T-helper 2 cell (primary cell): Measurements from ENCODE around the gene FHAD1.
A peak's percentile ranks its signal among the peaks of the same experiment; 100 is the strongest.

ENCODE experiments used
- DNase-seq, 5 experiments: peaks; one replicate each; pipeline versions ENCODE4 v3.0.0 to v3.0.0-alpha.2; 2012 to 2022

The FHAD1 gene

DNA sequence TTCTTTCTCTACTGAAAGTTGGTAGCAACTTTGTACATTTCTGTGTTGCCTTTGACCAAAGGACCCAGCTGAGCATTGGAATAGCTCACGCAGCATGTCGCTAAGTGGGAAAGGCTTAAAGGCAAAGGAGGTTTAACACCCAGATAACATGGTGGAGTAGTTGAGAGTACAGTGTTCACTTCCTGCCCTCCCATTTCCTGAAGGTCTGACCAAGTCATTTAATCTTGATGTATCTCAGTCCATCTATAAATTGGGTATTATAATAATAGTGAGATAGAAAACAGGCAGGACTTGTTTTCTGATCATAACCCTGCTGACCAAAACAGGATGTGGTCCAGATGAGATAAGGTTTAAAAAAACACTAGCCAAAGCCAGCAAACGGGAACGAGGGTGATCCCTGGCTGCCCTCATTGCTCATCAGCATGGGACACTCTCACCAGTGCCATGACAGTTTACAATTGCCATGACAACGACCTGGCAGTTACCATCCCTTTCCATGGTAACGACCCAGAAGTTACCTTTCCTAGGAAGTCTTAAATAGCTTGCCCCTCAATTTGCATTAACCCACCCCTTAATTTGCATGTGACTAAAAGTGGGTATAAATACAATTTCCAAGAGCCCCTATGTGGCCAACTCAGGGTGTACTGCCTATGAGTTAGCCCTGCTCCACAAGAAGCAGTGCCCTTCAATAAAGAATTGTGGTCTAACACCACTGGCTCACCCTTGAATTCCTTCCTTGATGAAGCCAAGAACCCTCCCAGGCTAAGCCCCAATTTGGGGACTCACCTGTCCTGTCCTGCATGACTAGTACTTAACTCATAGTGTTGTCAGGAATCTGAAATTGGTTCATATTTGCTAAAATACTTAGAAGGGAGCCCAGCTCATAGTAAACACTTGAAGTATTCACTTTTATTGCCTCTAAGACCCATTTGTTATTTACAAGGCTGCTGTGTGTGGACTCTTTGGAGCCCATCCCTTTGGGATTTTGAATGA is 28.4 kb upstream of the FHAD1 start:
- peak in 1 of 5 experiments; percentile 56 for DNase-seq

DNA sequence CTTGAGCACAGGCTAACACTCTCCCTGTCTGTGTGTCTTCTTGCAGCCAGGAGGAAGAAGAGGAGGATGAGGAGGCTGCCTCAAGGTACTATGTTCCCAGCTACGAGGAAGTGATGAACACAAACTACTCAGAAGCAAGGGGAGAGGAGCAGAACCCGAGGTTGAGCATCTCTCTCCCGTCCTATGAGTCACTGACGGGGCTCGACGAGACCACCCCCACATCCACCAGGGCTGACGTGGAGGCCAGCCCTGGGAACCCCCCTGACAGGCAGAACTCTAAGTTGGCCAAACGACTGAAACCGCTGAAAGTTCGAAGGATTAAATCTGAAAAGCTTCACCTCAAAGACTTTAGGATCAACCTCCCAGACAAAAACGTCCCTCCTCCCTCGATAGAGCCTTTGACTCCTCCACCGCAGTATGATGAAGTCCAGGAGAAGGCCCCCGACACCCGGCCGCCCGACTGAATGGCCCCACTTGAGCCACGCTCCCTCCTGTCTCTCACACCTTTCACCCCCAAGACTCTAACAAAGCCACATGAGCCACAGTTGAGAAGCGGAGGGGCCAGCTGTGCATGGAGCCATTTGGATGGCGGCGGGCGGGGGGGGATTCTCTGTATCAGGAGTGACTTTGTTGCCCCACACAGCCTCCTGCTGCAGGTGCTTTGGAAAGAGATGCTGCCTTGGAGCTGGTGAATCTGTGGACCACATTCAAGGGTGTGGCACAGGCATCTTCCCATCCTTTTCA is 27.6 kb upstream of the FHAD1 start:
- DNase-seq, result no peak

DNA sequence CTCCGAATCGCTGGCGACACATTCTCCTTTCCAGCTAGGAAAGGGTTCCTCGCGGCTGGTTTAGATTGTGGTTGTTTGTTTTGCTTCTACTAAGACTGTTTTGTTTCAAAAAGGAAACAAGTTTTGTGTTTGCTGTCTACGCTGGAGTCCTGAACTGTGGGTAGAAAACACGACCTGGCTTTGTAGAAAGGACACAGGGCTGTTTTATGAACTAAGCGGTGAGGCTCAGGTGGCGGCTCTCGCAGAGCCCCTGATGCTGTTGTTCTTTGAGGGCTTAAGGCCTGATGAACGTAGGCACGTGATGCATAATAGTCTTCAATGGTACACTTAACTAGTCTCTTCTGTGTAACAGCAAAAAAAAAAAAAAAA is 27.0 kb upstream of the FHAD1 start:
- no peak for DNase-seq

DNA sequence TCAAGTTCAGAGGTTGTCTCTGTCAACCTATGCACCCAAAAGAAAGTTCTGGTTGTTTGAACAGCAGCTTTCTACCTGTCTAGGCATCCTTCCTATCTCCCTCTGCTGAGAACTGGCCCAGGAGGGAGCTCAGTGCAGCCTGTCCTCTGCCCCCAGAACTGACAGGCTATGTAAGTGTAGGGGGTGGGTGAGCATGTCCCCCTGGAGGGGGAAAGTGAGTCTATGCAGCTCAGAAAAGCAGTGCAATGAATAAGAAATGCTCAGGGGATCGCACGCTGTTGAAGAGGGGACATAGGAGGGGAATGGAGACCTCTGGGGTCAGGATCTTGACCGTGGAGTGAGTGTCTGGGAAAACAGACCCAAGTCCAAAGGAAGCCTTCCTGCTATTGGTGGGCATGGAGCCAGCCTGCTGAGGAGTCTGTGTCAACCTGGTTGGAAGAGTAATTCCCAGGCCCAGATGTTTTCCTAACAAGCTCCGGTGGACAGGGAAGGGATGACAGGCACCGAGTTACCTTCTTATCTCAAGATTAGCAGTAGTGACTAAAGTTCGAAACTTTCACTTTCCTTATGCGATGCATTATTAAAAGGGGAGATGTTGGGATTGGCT is 26.1 kb upstream of the FHAD1 start:
- DNase-seq, result no peak

DNA sequence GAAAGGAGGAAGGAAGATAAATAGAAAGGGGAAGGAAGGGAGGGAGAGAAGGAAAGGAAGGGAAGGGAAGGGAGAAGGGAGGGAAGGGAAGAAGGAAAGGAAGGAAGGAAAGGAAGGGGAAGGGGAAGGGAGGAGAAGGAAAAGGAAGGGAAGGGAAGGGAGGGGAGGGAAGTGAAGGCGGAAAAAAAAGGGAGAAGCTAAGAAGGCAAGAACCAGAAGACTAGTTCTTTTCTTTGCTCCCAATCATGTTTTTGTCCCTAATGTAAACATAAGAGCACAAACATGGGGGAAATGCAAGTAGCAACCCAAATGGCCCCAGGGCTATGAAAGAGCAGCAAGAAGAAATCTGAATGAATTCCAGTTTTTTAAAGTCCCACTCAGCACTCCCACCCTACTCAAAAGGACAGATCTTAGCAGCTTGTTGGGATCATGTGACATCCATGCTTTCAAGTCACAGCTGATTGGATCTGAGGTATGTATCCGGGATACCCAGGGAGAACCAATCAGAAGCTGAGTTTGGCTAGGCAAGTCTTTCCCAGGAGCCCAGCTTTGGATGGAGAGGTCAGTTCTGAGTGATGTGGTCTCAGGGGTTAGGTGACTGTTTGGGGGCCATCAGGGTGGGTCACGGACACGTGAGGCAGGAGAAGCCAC is 24.2 kb upstream of the FHAD1 start:
- no peak for DNase-seq

DNA sequence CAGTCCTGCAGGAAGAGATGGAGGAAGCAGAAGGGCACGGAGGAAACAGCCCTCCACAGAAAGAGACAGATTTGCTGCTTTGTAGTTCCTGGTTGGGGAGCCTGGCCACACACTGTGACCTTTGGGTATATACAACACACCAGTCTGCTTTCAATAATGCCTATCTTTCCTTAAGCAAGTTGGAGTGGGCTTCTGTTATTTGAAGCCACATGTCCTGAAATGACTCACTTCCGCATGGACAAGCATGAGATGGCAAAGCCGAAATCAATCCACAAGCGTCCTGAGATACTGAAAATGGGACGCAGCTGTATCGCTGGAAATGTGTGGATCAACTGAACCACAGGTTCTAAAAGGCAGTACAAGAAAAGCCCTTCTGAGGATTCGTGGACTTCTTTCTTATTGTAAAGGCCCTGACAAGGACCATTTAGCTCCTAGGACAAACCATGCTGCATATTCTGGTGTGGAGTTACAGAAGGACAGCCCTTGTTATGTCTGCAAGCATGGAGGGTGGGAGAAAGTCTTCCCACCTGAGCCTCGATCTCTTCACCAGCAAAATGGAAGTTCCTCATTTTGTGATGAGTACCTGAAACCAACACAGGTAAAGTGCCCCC is 22.7 kb upstream of the FHAD1 start:
- DNase-seq, result no peak

DNA sequence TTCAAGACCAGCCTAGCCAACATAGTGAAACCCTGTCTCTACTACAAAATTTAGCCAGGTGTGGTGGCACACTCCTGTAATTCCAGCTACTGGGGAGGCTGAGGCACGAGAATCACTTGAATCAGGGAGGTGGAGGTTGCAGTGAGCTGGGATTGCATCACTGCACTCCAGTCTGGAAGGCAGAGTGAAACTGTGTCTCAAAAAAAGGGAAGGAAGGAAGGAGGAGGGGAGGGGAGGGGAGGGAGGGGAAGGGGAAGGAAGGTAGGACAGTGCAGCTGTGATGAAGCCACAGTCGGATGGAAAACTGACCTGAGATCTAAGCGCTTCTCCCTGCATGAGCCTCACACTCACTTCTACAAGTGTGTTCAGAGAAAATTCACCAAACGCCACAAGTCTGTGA is 22.0 kb upstream of the FHAD1 start:
- no peak for DNase-seq

DNA sequence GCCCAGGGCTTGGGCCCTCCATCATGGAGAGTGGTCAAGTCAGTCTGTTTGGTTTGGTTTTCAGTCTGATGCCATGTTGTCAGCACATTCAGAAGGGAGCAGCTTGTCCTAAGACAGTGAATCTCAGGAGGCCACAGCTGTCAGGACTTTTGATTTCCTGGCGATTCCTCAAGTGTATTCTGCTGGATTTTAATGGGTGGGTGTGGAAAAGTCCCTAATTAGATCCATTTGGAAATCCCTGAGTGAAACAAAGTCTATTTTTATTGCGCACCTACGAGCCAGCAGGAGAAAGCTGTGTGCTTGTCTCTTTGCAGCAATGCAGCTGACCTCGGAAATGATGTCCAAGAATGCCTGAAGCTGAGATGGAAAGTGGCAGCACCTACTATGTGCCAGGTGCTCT is 21.6 kb upstream of the FHAD1 start:
- no peak for DNase-seq

DNA sequence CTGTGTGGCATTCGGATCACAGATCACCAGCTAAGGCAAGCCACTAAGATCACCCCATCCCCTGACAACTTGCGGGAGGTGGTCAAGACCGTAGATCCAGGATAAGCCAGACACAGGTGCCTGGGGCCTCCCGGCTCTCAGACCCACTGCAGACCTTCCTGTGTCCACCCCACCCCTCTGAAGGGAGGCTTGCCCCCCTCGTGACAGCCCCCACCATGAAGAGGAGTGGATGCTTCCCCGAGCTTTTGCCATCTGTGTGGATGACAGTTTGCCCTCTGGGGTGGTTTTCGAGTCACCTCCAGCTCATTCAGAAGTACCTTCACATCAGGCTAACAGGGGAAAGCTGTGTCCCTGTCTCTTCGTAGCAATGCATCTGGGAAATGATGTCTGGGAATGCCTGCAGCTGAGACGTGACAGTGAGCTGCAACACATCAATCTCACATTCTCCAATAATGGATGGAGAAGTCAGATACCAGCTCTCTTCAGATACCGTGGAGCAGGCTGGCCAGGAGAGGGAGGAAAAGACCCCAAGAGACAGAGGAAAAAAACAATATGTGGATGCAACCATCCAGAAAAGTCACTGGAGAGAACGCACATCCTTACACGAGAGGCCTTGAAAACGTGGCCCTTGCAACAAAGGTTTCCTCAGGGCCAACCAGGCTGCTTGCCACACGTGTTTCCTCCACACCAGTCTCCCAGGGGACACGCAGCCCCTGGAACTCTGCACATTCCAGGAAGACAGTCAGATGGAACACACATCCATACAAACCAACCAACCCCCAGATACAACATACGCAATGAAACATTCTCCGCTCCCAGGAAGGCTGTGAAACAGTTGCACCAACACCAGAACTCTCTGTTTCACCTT is 20.4 kb upstream of the FHAD1 start:
- DNase-seq, result no peak

DNA sequence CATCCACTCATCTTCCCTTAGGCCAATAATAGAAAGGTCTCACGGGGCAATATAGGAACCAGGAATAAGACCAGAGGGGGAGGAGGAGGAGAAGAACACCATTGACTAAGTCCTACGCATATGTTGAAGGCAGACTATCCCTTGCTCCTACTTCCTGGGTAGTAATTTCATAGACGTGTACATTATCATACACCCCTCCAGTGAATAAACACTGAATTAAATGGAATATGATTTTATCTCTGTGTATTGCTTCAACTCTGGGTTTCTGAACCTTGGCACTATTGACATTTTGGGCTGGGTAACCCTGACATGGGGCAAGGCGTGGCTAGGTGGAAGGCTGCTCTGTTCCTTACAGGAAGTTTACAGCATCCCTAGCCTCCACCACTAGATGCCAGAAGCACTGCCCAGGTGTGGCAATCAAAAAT is 17.3 kb upstream of the FHAD1 start:
- no peak for DNase-seq

DNA sequence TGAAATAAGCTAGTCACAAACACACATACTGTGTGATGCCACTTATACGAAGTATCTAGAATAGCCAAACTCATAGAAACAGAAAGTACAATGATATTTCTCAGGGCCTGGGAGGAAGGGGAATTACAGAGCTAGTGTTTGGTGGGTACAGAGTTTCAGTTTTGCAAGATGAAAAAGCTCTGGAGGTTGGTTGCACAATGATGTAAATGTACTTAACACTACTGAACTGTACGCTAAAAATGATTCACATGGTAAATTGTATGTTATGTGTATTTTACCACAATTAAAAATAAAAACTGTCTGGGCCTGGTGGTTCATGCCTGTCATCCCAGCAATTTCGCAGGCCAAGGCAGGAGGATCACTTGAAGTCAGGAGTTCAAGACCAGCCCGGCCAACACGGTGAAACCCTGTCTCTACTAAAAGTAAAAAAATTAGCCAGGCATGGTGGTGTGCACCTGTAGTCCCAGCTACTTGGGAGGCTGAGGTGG is 15.3 kb upstream of the FHAD1 start:
- peak in 1 of 5 experiments; percentile 91 for DNase-seq

DNA sequence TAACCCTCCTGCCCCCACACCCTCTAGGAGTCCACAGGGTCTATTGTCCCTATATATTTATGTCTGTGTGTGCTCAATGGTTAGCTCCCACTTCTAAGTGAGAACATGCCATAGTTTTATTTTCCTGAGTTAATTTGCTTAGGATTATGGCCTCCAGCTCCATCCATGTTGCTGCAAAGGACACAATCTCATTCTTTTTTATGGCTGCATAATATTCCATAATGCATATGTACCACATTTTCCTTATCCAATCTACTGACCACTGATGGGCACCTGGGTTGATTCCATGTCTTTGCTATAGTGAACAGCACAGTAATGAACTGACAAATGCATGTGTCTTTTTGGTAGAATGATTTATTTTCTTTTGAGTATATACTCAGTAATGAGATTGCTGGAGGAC is 13.3 kb upstream of the FHAD1 start:
- no peak for DNase-seq

DNA sequence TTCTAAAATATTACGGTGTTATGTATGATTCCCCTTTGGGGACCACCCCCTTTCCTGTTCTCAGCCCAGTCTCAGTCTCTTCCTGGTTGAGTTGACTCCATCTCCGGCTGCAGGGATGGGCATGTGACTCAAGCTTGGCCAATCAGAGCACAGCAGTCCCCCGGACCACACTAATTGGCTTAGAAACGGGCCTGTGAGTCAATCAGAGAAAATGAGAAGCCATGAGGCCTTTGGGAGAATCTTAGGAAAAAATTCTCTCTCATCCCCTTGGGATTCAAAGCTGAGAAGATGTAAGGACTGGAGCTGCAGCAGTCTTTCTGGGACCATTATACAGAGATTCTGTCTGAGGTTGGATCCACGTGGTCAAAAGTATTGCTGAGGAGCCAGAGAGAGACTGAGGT is 10.7 kb upstream of the FHAD1 start:
- DNase-seq, result no peak

DNA sequence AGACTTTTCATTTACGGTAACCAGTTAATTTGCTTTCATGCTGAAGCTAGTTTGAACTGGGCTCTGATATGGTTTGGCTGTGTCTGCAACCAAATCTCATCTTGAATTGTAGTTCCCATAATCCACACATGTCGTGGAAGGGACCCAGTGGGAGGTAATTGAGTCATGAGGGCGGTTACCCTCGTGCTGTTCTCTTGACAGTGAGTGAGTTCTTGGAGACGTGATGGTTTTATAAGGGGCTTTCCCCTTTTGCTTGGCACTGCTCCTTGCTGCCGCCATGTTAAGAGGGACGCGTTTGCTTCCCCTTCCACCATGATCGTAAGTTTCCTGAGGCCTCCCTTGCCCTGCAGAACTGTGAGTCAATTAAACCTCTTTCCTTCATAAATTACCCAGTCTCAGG is 10.3 kb upstream of the FHAD1 start:
- no peak for DNase-seq

DNA sequence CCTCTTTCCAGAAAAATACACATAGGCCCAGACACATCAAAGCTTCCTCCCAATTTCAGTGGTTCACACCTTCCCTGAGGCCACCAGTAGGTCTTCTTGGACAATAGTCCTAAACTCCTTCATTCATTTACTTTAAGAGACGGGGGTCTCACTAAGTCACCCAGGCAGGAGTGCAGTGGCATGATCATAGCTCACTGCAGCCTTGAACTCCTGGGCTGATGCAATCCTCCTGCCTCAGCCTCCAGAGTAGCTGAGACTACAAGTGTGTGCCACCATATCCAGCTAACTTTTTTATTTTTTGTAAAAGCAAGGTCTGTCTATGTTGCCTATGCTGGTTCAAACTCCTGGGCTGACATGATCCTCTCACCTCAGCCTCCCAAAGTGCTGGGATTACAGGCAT is 8.2 kb upstream of the FHAD1 start:
- no peak for DNase-seq

DNA sequence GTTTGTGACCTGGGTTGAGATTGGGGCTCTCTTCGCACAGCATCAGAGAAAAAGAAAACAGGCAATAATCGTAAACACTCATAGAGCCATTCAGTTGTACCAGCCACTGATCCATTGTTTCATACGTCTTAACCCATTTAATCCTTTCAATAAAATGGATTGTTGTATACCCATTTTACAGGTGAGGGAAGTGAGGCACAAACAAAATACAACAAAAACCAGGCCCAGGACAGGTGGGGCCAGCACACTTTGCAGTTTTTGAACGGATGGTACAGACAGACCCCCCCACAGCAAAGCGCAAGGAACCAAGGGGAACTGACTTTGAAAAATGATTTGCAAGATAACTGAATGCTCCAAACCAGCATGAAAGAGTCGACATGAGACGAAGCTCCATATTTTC is 4.3 kb upstream of the FHAD1 start:
- DNase-seq, result no peak

DNA sequence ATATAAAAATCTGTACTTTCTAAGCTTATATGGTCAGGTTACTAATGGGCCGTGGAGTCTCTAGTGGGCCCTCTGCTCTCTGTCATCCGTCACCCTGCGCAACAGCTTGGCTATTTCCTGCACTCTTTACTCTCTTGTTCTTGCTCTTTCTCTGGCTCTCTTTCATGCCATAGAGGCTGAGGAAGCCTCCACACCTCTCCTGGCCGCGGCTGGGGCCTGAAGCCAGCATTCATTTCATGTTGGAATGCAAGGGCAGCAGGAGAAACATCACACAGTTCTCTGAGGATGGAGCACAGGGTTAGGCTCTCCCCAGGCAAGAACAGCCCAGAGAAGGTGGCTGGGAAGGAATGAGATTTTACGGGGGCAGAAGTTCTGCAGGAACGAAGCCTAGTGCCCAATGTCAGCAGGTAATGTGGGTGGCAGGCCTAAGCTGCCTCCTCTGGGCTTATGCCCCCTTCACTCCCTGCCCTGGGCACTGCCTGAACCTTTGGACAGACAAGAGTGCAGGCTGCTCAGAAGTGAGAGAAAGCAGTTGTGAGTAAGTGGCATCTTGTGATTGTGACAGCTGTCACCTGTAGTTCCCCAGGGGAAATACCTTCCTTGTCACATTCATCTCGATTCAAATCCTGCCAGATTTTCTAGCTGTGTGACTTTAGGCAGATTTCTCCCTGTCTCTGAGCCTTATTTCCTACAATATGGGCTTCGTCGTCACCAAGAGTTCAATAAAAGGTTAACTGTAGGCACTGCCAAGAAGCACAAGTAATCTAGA is 3.6 kb upstream of the FHAD1 start:
- DNase-seq, result no peak

DNA sequence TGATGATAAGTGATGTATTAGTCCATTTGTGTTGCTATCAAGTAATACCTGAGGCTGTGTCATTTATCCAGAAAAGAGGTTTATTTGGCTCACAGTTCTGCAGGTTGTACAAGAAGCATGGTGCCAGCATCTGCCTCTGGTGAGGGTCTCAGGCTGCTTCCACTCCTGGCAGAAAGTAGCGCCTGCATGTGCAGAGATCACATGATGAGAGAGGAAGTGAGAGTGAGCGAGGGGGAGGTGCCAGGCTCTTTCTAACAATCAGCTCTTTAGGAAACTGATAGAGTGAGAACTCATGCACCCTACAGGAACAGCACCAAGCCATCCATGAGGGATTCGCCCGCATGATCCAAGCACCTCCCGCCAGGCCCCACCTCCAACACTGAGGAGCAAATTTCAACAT is 2.2 kb upstream of the FHAD1 start:
- no peak for DNase-seq

DNA sequence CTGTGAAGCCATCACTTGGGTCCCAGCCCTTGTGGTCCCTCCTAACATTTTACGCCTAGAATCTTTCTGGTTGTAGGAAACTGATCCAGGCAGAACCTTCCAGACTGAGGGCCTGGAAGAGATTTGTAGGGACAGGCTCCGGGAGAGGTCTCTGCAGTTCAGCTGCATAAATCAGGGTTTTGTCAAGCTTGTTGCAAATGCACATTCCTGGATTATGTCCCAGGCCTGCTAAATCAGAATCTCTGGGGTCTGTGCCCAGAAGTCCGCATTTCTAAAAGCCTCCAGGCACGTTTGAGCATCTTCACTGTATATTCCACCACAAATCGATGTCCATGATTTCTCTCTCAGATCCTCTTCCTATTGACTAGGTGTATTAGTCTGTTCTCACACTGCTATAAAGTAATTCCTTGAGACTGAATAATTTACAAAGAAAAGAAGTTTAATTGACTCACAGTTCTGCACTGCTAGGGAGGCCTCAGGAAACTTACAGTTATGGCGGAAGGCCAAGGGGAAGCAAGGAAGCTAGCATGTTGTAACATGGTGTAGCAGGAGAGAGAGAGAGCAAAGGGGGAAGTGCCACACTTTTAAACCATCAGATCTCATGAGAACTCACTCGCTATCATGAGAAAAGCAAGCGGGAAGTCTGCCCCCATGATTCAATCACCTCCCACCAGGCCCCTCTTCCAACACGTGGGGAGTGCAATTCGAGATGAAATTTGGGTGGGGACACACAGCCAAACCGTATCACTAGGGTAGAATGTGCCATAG is 1.2 kb upstream of the FHAD1 start:
- no peak for DNase-seq

DNA sequence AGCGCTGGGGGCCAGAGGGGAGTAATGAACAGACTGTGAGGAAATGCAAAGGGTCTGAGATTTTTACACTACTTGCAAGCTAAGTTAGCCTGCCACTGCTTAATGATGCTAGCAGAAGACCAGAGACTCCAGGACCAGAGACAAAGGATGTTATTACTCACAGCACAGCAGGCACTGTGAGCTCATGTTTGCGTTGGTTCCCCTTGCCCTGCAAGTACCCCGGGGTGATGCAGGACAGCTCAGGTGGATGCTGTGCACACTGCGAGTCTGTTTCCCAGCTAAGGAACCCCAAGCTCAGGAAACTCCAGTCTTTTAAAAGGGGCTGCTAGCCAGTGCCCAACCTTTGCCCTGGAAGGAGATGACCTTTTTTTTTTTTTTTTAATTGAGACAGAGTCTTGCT is 1.2 kb downstream of the FHAD1 start:
- DNase-seq, result no peak
